ENCODE measurements around the gene CLDN10. TPM values are rescaled to one million over a fixed set of nuclear protein-coding genes. Genes with fewer than 3 reads are reported as not detected.

CLDN10 gene
- not detected for total RNA-seq

GRCh38 chr13:95552539-95553441, at the start of gene CLDN10:
TSS of gene CLDN10 (plus strand) at chr13:95552720. CDS start at chr13:95552754, 34 bp downstream.

Other genes starting within 250 kb of the CLDN10 start
- under 1 TPM in 1 of 2 experiments, not detected in 1; 0.14 TPM for gene DZIP1, start 92.0 kb downstream of the CLDN10 start, total RNA-seq
- gene DNAJC3, start 124.4 kb downstream of the CLDN10 start, total RNA-seq: 10 to 100 TPM; 24.0 to 25.0 TPM